ENCODE measurements around the gene ABCC1.

GRCh38 chr16:16136588-16136987 lies 187.2 kb downstream of the ABCC1 start:
- TF ChIP-seq EZH2 (IDR thresholded peaks at IDR 0.05; ENCODE audit: low read length, unreplicated experiment), result no peak
- TF ChIP-seq, protein P1, sequence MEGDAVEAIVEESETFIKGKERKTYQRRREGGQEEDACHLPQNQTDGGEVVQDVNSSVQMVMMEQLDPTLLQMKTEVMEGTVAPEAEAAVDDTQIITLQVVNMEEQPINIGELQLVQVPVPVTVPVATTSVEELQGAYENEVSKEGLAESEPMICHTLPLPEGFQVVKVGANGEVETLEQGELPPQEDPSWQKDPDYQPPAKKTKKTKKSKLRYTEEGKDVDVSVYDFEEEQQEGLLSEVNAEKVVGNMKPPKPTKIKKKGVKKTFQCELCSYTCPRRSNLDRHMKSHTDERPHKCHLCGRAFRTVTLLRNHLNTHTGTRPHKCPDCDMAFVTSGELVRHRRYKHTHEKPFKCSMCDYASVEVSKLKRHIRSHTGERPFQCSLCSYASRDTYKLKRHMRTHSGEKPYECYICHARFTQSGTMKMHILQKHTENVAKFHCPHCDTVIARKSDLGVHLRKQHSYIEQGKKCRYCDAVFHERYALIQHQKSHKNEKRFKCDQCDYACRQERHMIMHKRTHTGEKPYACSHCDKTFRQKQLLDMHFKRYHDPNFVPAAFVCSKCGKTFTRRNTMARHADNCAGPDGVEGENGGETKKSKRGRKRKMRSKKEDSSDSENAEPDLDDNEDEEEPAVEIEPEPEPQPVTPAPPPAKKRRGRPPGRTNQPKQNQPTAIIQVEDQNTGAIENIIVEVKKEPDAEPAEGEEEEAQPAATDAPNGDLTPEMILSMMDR (conservative IDR thresholded peaks at IDR 0.05; ENCODE audit: low read depth, low read length), result no peak
- TF ChIP-seq EZH2phosphoT487 (IDR thresholded peaks at IDR 0.05; ENCODE audit: borderline replicate concordance, low read length), result no peak

Data from PC-3 (cell line).